Measurements from ENCODE around the gene TSPAN1. TPM values are rescaled to one million over a fixed set of nuclear protein-coding genes. Genes with fewer than 3 reads are reported as not detected.

TSPAN1 gene
- total and polyA plus RNA-seq, 2 of the 13 experiments (the other 11 are each of a cell fraction or from before 2014, with no cell fraction given): 1.7 to 2.9 TPM

- TF ChIP-seq ZNF512B (CRISPR knock-in tag; IDR thresholded peaks at IDR 0.05; ENCODE audit: borderline replicate concordance) (no peak), MEIS2 (CRISPR knock-in tag; IDR thresholded peaks at IDR 0.05) (no peak), ZNF749 (CRISPR knock-in tag; IDR thresholded peaks at IDR 0.05; ENCODE audit: borderline replicate concordance) (no peak), FOXP4 (CRISPR knock-in tag; IDR thresholded peaks at IDR 0.05) (no peak), THAP9 (CRISPR knock-in tag; IDR thresholded peaks at IDR 0.05; ENCODE audit: borderline replicate concordance) (peak; percentile 31; the same call in 1 of the 2 replicates), TEAD2 (CRISPR knock-in tag; IDR thresholded peaks at IDR 0.05) (no peak), ZNF549 (CRISPR knock-in tag; IDR thresholded peaks at IDR 0.05) (no peak), ZNF83 (CRISPR knock-in tag; IDR thresholded peaks at IDR 0.05; ENCODE audit: borderline replicate concordance) (no peak), PBX3 (CRISPR knock-in tag; IDR thresholded peaks at IDR 0.05; ENCODE audit: borderline replicate concordance) (no peak), ZNF318 (CRISPR knock-in tag; IDR thresholded peaks at IDR 0.05) (no peak)
These were observed 8.4 kb downstream of the TSPAN1 start (continued) for GRCh38 chr1:46183079-46183847.

Data from HepG2 (cell line).